HepG2 (cell line): ENCODE data around the gene DDX19B. TPM values are rescaled to one million over a fixed set of nuclear protein-coding genes. Genes with fewer than 3 reads are reported as not detected.

Experiments
- ARID2 ChIP-seq: sonication (generic); formaldehyde crosslinking; IDR thresholded peaks from 2 replicates; pipeline ENCODE4 v1.8.1; 2022; ENCODE audit warnings: mild to moderate bottlenecking, missing genetic modification reagents, borderline replicate concordance
- ARID4A ChIP-seq: sonication (generic); formaldehyde crosslinking; IDR thresholded peaks from 2 replicates; pipeline ENCODE4 v1.5.0; 2020; ENCODE audit warnings: mild to moderate bottlenecking, missing genetic modification reagents, borderline replicate concordance
- CREB1 ChIP-seq, 2 experiments: fragments of 450-650 bp in 1 of 2; IDR thresholded peaks; 2 replicates each; pipeline ENCODE4 v1.6.1; 2016 to 2017; ENCODE audit warnings: control low read depth in 1 of 2, mild to moderate bottlenecking in 1 of 2, missing compliant biosample characterization in 1 of 2, missing genetic modification characterization in 1 of 2
- FOXJ3 ChIP-seq: sonication (generic); formaldehyde crosslinking; IDR thresholded peaks from 2 replicates; pipeline ENCODE4 v1.4.0; 2020; ENCODE audit warnings: missing genetic modification reagents, mild to moderate bottlenecking, borderline replicate concordance
- JDP2 ChIP-seq: sonication (generic); formaldehyde crosslinking; IDR thresholded peaks from 2 replicates; pipeline ENCODE4 v1.8.1; 2022; ENCODE audit warnings: missing genetic modification reagents, borderline replicate concordance
- MED13 ChIP-seq: sonication (generic); formaldehyde crosslinking; IDR thresholded peaks from 2 replicates; pipeline ENCODE4 v1.5.0; 2020; ENCODE audit warnings: missing genetic modification reagents
- NFIB ChIP-seq: sonication (generic); formaldehyde crosslinking; IDR thresholded peaks from 2 replicates; pipeline ENCODE4 v1.9.0; 2021; ENCODE audit warnings: missing genetic modification reagents, mild to moderate bottlenecking, borderline replicate concordance
- PHF20 ChIP-seq: sonication (generic); formaldehyde crosslinking; IDR thresholded peaks from 2 replicates; pipeline ENCODE4 v1.5.0; 2020; ENCODE audit warnings: mild to moderate bottlenecking, missing genetic modification reagents
- RBM22 ChIP-seq: fragments of 200-400 bp; formaldehyde crosslinking; optimal IDR thresholded peaks from 2 replicates; pipeline ENCODE3; 2017; ENCODE audit warnings: mild to moderate bottlenecking, low read length, moderate library complexity
- RFX1 ChIP-seq: fragments of 450-650 bp; IDR thresholded peaks from 2 replicates; pipeline ENCODE4 v1.6.1; 2017
- SCMH1 ChIP-seq: sonication (generic); formaldehyde crosslinking; IDR thresholded peaks from 2 replicates; pipeline ENCODE4 v1.9.0; 2021; ENCODE audit warnings: missing genetic modification reagents, mild to moderate bottlenecking, borderline replicate concordance
- SP140L ChIP-seq: sonication (generic); formaldehyde crosslinking; IDR thresholded peaks from 2 replicates; pipeline ENCODE4 v1.4.0; 2020; ENCODE audit warnings: missing genetic modification reagents, borderline replicate concordance
- SPEN ChIP-seq: sonication (generic); formaldehyde crosslinking; IDR thresholded peaks from 2 replicates; pipeline ENCODE4 v1.5.1; 2020; ENCODE audit warnings: low read depth, mild to moderate bottlenecking, missing genetic modification reagents
- TAF15 ChIP-seq: fragments of 200-400 bp; formaldehyde crosslinking; IDR thresholded peaks from one replicate; pipeline ENCODE4 v1.6.1; 2018; ENCODE audit warnings: mild to moderate bottlenecking, low read depth, low read length; ENCODE audit not compliant: poor library complexity, severe bottlenecking
- TOE1 ChIP-seq: sonication (generic); formaldehyde crosslinking; IDR thresholded peaks from 2 replicates; pipeline ENCODE4 v1.4.0; 2020; ENCODE audit warnings: mild to moderate bottlenecking, missing genetic modification reagents
- ZFP36 ChIP-seq: fragments of 150-350 bp; IDR thresholded peaks from 2 replicates; pipeline ENCODE4 v1.6.1; 2018; ENCODE audit warnings: borderline replicate concordance, low read length, low read depth; ENCODE audit not compliant: partially characterized antibody
- ZNF17 ChIP-seq: sonication (generic); formaldehyde crosslinking; IDR thresholded peaks from 2 replicates; pipeline ENCODE4 v1.5.0; 2020; ENCODE audit warnings: mild to moderate bottlenecking, missing genetic modification reagents
- ZNF24 ChIP-seq: fragments of 450-650 bp; IDR thresholded peaks from 2 replicates; pipeline ENCODE4 v1.6.1; 2017; ENCODE audit warnings: antibody characterized with exemption, mild to moderate bottlenecking
- ZNF354B ChIP-seq: sonication (generic); formaldehyde crosslinking; IDR thresholded peaks from 2 replicates; pipeline ENCODE4 v1.8.0; 2022; ENCODE audit warnings: mild to moderate bottlenecking, missing genetic modification reagents
- polyA plus RNA-seq, 8 experiments: library from polyadenylated mRNA; depleted of rRNA in 3 of 8; stranded (reverse) in 7 of 8; unstranded in 1 of 8; fragments of >200 nt; fragmentation: Illumina TruSeq in 4 of 8; extraction: Trizol in 4 of 8; gene quantifications; 2 replicates each; pipeline versions ENCODE4 v1.2.1 to v1.2.3, GENCODE V29; 2011 to 2016; ENCODE audit warnings: low read depth in 4 of 8, missing spikeins in 1 of 8, mixed read lengths in 1 of 8; ENCODE audit not compliant: insufficient read depth in 1 of 8
- total RNA-seq, 5 experiments: library from RNA; depleted of rRNA; stranded (reverse); fragments of >200 nt; fragmentation: Illumina TruSeq; extraction: Trizol; gene quantifications; 2 replicates each; pipeline ENCODE4 v1.2.3, GENCODE V29; 2016; ENCODE audit warnings: low read depth in 1 of 5
- TF ChIP-seq, protein P1 (sequence below): sonication (generic); formaldehyde crosslinking; IDR thresholded peaks from 2 replicates; pipeline ENCODE4 v1.8.0; 2022; ENCODE audit warnings: mild to moderate bottlenecking, missing genetic modification reagents; ENCODE audit not compliant: insufficient replicate concordance
- TF ChIP-seq, protein P2 (sequence below): sonication (generic); formaldehyde crosslinking; IDR thresholded peaks from 2 replicates; pipeline ENCODE4 v1.5.0; 2020; ENCODE audit warnings: mild to moderate bottlenecking, missing genetic modification reagents, borderline replicate concordance

DDX19B gene
- total and polyA plus RNA-seq, 2 of the 13 experiments (the other 11 are each of a cell fraction or from before 2014, with no cell fraction given) = 36.2 to 40.0 TPM

- TF ChIP-seq, protein P1, sequence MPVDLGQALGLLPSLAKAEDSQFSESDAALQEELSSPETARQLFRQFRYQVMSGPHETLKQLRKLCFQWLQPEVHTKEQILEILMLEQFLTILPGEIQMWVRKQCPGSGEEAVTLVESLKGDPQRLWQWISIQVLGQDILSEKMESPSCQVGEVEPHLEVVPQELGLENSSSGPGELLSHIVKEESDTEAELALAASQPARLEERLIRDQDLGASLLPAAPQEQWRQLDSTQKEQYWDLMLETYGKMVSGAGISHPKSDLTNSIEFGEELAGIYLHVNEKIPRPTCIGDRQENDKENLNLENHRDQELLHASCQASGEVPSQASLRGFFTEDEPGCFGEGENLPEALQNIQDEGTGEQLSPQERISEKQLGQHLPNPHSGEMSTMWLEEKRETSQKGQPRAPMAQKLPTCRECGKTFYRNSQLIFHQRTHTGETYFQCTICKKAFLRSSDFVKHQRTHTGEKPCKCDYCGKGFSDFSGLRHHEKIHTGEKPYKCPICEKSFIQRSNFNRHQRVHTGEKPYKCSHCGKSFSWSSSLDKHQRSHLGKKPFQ (CRISPR knock-in tag) = peak; percentile 85
- TF ChIP-seq SP140L (CRISPR knock-in tag) (peak; percentile 72; the same call in 1 of the 2 replicates), FOXJ3 (CRISPR knock-in tag) (peak; percentile 47), NFIB (CRISPR knock-in tag) (0 out of 2 replicates have a peak, but pooled peaks have one; percentile 19), MED13 (peak; percentile 63), RBM22 (peak; percentile 94), JDP2 (CRISPR knock-in tag) (peak; percentile 47; the same call in 1 of the 2 replicates), SPEN (CRISPR knock-in tag) (peak; percentile 95), TOE1 (CRISPR knock-in tag) (0 out of 2 replicates have a peak, but pooled peaks have one; percentile 74), PHF20 (peak; percentile 74), ZNF17 (no peak), RFX1 (no peak), TAF15 (peak; percentile 87), SCMH1 (CRISPR knock-in tag) (no peak), ARID4A (CRISPR knock-in tag) (peak; percentile 87), ZNF24 (no peak), ARID2 (CRISPR knock-in tag) (peak; percentile 91; the same call in 1 of the 2 replicates), CREB1 (IDR thresholded peaks at IDR 0.05) (peak; percentile 40; the same call in 1 of the 2 replicates), CREB1 (CRISPR knock-in tag; IDR thresholded peaks at IDR 0.05) (peak; percentile 73), ZNF354B (CRISPR knock-in tag) (no peak), ZFP36 (no peak)
- TF ChIP-seq, protein P2, sequence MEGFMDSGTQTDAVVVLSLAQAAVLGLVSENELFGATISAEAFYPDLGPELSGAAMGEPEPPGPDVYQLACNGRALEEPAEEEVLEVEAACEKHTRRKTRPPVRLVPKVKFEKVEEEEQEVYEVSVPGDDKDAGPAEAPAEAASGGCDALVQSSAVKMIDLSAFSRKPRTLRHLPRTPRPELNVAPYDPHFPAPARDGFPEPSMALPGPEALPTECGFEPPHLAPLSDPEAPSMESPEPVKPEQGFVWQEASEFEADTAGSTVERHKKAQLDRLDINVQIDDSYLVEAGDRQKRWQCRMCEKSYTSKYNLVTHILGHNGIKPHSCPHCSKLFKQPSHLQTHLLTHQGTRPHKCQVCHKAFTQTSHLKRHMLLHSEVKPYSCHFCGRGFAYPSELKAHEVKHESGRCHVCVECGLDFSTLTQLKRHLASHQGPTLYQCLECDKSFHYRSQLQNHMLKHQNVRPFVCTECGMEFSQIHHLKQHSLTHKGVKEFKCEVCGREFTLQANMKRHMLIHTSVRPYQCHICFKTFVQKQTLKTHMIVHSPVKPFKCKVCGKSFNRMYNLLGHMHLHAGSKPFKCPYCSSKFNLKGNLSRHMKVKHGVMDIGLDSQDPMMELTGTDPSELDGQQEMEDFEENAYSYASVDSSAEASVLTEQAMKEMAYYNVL (CRISPR knock-in tag) = no peak; the same call in 1 of the 2 replicates
These were observed 82.1 kb downstream of the DDX19B start (continued) for GRCh38 chr16:70380919-70381603.
